HepG2 (cell line): Measurements from ENCODE around the gene CCDC87. TPM values are rescaled to one million over a fixed set of nuclear protein-coding genes. Genes with fewer than 3 reads are reported as not detected.
A peak's percentile ranks its signal among the peaks of the same experiment; 100 is the strongest.

Experiments
- CREB3 ChIP-seq: sonication (generic); formaldehyde crosslinking; IDR thresholded peaks from 2 replicates; pipeline ENCODE4 v1.5.0; 2020; ENCODE audit warnings: missing genetic modification reagents
- DNMT3B ChIP-seq: conservative IDR thresholded peaks from 2 replicates; pipeline ENCODE4 v1.6.1; 2016; ENCODE audit warnings: missing biosample characterization, control low read depth
- FIP1L1 ChIP-seq: fragments of 200-400 bp; formaldehyde crosslinking; IDR thresholded peaks from 2 replicates; pipeline ENCODE4 v1.6.1; 2018; ENCODE audit warnings: low read depth, mild to moderate bottlenecking, low read length, moderate library complexity, borderline replicate concordance; ENCODE audit not compliant: insufficient read depth
- GLI4 ChIP-seq: sonication (generic); formaldehyde crosslinking; IDR thresholded peaks from 2 replicates; pipeline ENCODE4 v1.5.1; 2020; ENCODE audit warnings: missing genetic modification reagents, mild to moderate bottlenecking, moderate library complexity, borderline replicate concordance
- GPBP1L1 ChIP-seq: sonication (generic); formaldehyde crosslinking; IDR thresholded peaks from 2 replicates; pipeline ENCODE4 v1.5.0; 2020; ENCODE audit warnings: mild to moderate bottlenecking, missing genetic modification reagents
- HBP1 ChIP-seq: IDR thresholded peaks from 2 replicates; pipeline ENCODE4 v1.6.1; 2016; ENCODE audit warnings: low read depth, control low read depth
- HDAC2 ChIP-seq: sonication (generic); formaldehyde crosslinking; IDR thresholded peaks from 2 replicates; pipeline ENCODE4 v1.4.0; 2020; ENCODE audit warnings: missing genetic modification reagents
- JDP2 ChIP-seq: sonication (generic); formaldehyde crosslinking; IDR thresholded peaks from 2 replicates; pipeline ENCODE4 v1.8.1; 2022; ENCODE audit warnings: missing genetic modification reagents, borderline replicate concordance
- JUN ChIP-seq: sonication (generic); formaldehyde crosslinking; IDR thresholded peaks from 2 replicates; pipeline ENCODE4 v1.4.0; 2020; ENCODE audit warnings: mild to moderate bottlenecking, missing genetic modification reagents
- MIXL1 ChIP-seq: IDR thresholded peaks from 2 replicates; pipeline ENCODE4 v1.6.1; 2016
- MZF1 ChIP-seq: sonication (generic); formaldehyde crosslinking; IDR thresholded peaks from 2 replicates; pipeline ENCODE4 v1.8.1; 2023; ENCODE audit warnings: mild to moderate bottlenecking, missing genetic modification reagents, borderline replicate concordance
- SALL2 ChIP-seq: sonication (generic); formaldehyde crosslinking; IDR thresholded peaks from 2 replicates; pipeline ENCODE4 v1.8.1; 2023; ENCODE audit warnings: mild to moderate bottlenecking, missing genetic modification reagents, inconsistent platforms
- SMARCC2 ChIP-seq: fragments of 450-650 bp; IDR thresholded peaks from 2 replicates; pipeline ENCODE4 v1.6.1; 2017; ENCODE audit warnings: antibody characterized with exemption, mild to moderate bottlenecking
- TFDP2 ChIP-seq: sonication (generic); formaldehyde crosslinking; IDR thresholded peaks from 2 replicates; pipeline ENCODE4 v1.4.0; 2020; ENCODE audit warnings: missing genetic modification reagents
- U2AF1 ChIP-seq: fragments of 200-400 bp; formaldehyde crosslinking; optimal IDR thresholded peaks from 2 replicates; pipeline ENCODE3; 2017; ENCODE audit warnings: mild to moderate bottlenecking, low read depth, low read length
- YEATS2 ChIP-seq: sonication (generic); formaldehyde crosslinking; IDR thresholded peaks from 2 replicates; pipeline ENCODE4 v1.4.0; 2020; ENCODE audit warnings: missing genetic modification reagents, borderline replicate concordance
- ZBTB38 ChIP-seq: sonication (generic); formaldehyde crosslinking; IDR thresholded peaks from 2 replicates; pipeline ENCODE4 v1.5.1; 2020; ENCODE audit warnings: mild to moderate bottlenecking, missing genetic modification reagents
- ZFP36L2 ChIP-seq: sonication (generic); formaldehyde crosslinking; IDR thresholded peaks from 2 replicates; pipeline ENCODE4 v1.4.0; 2020; ENCODE audit warnings: missing genetic modification reagents
- ZNF275 ChIP-seq: sonication (generic); formaldehyde crosslinking; IDR thresholded peaks from 2 replicates; pipeline ENCODE4 v1.8.0; 2022; ENCODE audit warnings: missing genetic modification reagents, mild to moderate bottlenecking, inconsistent platforms, borderline replicate concordance
- ZNF503 ChIP-seq: sonication (generic); formaldehyde crosslinking; IDR thresholded peaks from 2 replicates; pipeline ENCODE4 v1.4.0; 2020; ENCODE audit warnings: missing genetic modification reagents
- ZNF556 ChIP-seq: sonication (generic); formaldehyde crosslinking; IDR thresholded peaks from 2 replicates; pipeline ENCODE4 v1.4.0; 2020; ENCODE audit warnings: mild to moderate bottlenecking, missing genetic modification reagents, borderline replicate concordance
- polyA plus RNA-seq, 8 experiments: library from polyadenylated mRNA; depleted of rRNA in 3 of 8; stranded (reverse) in 7 of 8; unstranded in 1 of 8; fragments of >200 nt; fragmentation: Illumina TruSeq in 4 of 8; extraction: Trizol in 4 of 8; gene quantifications; 2 replicates each; pipeline versions ENCODE4 v1.2.1 to v1.2.3, GENCODE V29; 2011 to 2016; ENCODE audit warnings: low read depth in 4 of 8, missing spikeins in 1 of 8, mixed read lengths in 1 of 8; ENCODE audit not compliant: insufficient read depth in 1 of 8
- total RNA-seq, 5 experiments: library from RNA; depleted of rRNA; stranded (reverse); fragments of >200 nt; fragmentation: Illumina TruSeq; extraction: Trizol; gene quantifications; 2 replicates each; pipeline ENCODE4 v1.2.3, GENCODE V29; 2016; ENCODE audit warnings: low read depth in 1 of 5

The CCDC87 gene
- total and polyA plus RNA-seq, 2 of the 13 experiments (the other 11 are each of a cell fraction or from before 2014, with no cell fraction given), result 0.05 to 0.42 TPM

GRCh38 chr11:66616379-66617154 is 23.7 kb upstream of the CCDC87 start, which contains the start of gene RBM14 (continued):
- TF ChIP-seq GPBP1L1 (CRISPR knock-in tag) (no peak), U2AF1 (no peak), ZNF556 (peak; percentile 64; the same call in 1 of the 2 replicates), HBP1 (CRISPR knock-in tag) (peak; percentile 89), ZFP36L2 (0 out of 2 replicates have a peak, but pooled peaks have one; percentile 36), CREB3 (0 out of 2 replicates have a peak, but pooled peaks have one; percentile 75), ZNF503 (CRISPR knock-in tag) (peak; percentile 55; the same call in 1 of the 2 replicates), DNMT3B (peak; percentile 70), ZNF275 (peak; percentile 67; the same call in 1 of the 2 replicates), MIXL1 (CRISPR knock-in tag) (peak; percentile 42; the same call in 1 of the 2 replicates), ZBTB38 (CRISPR knock-in tag) (peak; percentile 63), FIP1L1 (peak; percentile 83; the same call in 1 of the 2 replicates), HDAC2 (CRISPR knock-in tag) (0 out of 2 replicates have a peak, but pooled peaks have one; percentile 33), GLI4 (peak; percentile 27; the same call in 1 of the 2 replicates), TFDP2 (CRISPR knock-in tag) (peak; percentile 96), MZF1 (CRISPR knock-in tag) (0 out of 2 replicates have a peak, but pooled peaks have one; percentile 26), YEATS2 (CRISPR knock-in tag) (peak; percentile 83; the same call in 1 of the 2 replicates), SALL2 (CRISPR knock-in tag) (peak; percentile 93), JUN (CRISPR knock-in tag) (peak; percentile 42), JDP2 (CRISPR knock-in tag) (no peak), SMARCC2 (no peak)
